WI38 (cell line): ENCODE measurements around the gene PTPN6.
"Not testable (repeated sequence)": the region's sequence is repeated elsewhere in the genome, so short reads cannot be mapped to it uniquely, and the experiment has no call there.

Experiments used
- H3K4me3 ChIP-seq: 2 replicates; pipeline ENCODE4 v1.5.1; 2011; ENCODE audit warnings: low read depth, mild to moderate bottlenecking, control low read depth, low read length
- CTCF ChIP-seq: IDR thresholded peaks from 2 replicates; pipeline ENCODE4 v1.5.1; 2012; ENCODE audit warnings: low read depth, mild to moderate bottlenecking, control low read depth, low read length

Gene PTPN6

GRCh38 chr12:6950811-6951540, at the start of gene PTPN6:
PTPN6 (plus strand) TSS chr12:6951356; CDS start chr12:6951513, 157 bp downstream.
- H3K4me3 ChIP-seq = no peak within 1 kb of the TSS
- no peak for TF ChIP-seq CTCF

GRCh38 chr12:6902448-6902847, 48.7 kb upstream of the PTPN6 start:
- no peak overlapping the region for H3K4me3 ChIP-seq
- TF ChIP-seq CTCF = no peak

DNA sequence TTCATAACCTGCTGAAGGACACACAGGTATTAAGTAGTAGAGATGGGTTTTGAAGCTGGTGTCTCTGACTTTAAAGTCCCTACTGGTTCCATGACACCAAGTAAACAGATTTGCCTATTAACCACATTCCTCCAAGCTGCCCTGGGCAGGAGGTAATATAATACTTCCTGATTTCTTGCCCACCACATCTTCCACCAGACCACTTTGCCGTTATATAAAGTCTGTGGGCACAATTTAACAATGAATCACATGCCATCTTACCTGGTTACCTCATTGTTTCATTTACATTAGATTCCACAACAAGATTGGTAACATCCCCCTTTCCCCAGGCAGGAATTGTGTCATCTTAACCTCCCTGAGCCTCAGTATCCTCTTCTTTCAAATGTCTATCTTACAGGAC, 47.4 kb upstream of the PTPN6 start:
- no peak overlapping the region for H3K4me3 ChIP-seq
- no peak for TF ChIP-seq CTCF

DNA sequence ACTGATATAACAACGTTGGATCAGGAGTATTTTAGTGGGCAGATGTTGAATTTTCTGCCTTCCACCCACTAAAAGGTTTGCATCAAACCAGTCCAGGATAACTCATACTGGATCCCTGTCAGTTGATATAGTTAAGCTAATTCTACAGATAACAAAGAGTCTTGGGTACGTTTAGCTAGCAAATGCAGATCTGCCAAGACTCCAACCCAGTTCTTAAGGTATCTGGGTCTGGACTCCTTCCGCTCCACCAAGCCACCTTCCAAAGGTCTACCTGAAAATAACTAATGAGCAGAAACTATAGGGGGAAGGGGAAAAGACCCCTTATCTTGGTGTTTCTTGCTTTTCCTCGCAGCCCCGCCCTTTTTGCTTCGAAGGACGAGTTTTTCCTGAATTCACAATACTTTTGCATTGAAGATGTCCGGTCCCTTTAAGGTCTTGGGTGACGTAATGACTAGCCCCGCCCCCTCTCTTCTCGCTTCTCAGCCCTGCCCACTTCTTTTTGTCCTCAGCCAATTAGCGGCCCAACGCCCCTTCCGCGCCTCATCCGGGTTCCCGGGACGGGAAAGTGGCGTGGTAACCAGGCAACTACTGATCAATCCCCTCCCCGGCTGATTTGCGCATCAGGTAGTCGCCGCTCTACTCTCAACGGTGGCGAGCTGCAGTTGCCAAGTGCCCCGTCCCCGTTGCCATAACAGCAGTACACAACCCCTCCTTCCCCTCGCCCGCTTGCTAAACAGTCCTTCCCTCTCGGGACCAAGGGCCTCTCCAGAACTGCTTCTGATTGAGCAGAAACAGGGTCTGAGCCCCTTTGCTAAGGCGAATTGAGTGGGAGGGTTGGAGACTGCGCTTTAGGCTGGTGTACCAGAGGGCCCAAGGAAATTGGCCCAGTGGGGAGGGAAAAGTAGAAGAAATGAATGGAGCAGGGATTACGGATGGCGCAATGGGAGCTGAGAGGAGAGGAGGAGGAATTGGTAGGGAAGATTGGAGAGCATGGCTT, 46.6 kb upstream of the PTPN6 start, which contains the start of gene LRRC23:
TSS of gene LRRC23 (plus strand) at position 543 of the 997 bp plus-strand sequence. CDS start 812 bp downstream, outside the sequence.
- no peak for TF ChIP-seq CTCF
- H3K4me3 ChIP-seq = peak within 1 kb of the TSS; percentile 70

DNA sequence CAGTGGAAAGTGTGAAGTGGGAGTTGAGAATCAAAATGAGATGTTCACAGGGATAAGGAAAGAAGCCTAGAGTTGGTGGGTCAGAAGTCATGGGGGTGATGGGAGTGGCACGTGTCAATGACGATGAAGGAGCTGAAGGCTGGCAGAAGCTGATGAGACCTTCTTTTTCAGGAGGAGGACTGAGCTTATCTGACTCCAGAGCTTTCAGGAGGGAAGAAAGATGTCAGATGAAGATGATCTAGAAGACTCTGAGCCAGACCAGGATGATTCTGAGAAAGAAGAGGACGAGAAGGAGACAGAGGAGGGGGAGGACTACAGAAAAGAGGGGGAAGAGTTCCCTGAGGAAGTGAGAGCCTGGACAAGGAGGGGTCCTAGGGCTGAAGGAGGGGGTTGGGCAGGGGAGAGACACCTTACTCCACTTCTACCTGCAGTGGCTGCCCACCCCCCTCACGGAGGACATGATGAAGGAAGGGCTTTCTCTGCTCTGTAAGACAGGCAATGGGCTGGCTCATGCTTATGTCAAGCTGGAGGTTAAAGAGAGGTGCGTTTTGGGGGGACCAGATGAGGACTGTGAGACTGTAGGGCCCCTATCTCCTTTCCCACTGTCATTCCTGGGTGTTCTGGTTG, 45.6 kb upstream of the PTPN6 start:
- H3K4me3 ChIP-seq = peak overlapping the region; percentile 70
- no peak for TF ChIP-seq CTCF

DNA sequence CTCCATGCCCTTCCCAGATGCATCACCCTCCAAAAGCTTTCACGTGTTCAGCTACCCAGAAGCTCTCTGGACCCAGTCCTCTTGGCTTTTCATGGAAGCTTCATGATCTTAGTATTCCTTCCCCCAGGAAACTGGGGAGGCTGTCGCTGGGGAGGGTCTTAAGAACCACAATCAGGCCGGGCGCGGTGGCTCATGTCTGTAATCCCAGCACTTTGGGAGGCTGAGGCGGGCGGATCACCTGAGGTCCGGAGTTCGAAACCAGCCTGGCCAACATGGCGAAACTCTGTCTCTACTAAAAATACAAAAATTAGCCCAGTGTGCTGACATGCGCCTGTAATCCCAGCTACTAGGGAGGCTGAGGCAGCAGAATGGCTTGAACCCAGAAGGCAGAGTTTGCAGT, 43.0 kb upstream of the PTPN6 start:
- H3K4me3 ChIP-seq = not testable (repeated sequence)

GRCh38 chr12:6909421-6910145, 41.6 kb upstream of the PTPN6 start:
- no peak for TF ChIP-seq CTCF

More at GRCh38 chr12:6909421-6910145, 41.6 kb upstream of the PTPN6 start:
- H3K4me3 ChIP-seq = no peak overlapping the region
